ENCODE results near the gene SGIP1. TPM values are rescaled to one million over a fixed set of nuclear protein-coding genes. Genes with fewer than 3 reads are reported as not detected.

SGIP1 gene, protein sequence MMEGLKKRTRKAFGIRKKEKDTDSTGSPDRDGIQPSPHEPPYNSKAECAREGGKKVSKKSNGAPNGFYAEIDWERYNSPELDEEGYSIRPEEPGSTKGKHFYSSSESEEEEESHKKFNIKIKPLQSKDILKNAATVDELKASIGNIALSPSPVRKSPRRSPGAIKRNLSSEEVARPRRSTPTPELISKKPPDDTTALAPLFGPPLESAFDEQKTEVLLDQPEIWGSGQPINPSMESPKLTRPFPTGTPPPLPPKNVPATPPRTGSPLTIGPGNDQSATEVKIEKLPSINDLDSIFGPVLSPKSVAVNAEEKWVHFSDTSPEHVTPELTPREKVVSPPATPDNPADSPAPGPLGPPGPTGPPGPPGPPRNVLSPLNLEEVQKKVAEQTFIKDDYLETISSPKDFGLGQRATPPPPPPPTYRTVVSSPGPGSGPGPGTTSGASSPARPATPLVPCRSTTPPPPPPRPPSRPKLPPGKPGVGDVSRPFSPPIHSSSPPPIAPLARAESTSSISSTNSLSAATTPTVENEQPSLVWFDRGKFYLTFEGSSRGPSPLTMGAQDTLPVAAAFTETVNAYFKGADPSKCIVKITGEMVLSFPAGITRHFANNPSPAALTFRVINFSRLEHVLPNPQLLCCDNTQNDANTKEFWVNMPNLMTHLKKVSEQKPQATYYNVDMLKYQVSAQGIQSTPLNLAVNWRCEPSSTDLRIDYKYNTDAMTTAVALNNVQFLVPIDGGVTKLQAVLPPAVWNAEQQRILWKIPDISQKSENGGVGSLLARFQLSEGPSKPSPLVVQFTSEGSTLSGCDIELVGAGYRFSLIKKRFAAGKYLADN
- 1 to 10 TPM; 3.4 to 4.9 TPM for total RNA-seq
- long read RNA-seq, partial matches to known transcripts: 0 of 1 reads
- long read RNA-seq, other reads (novel, unspliced or antisense): 1 of 1 reads

DNA sequence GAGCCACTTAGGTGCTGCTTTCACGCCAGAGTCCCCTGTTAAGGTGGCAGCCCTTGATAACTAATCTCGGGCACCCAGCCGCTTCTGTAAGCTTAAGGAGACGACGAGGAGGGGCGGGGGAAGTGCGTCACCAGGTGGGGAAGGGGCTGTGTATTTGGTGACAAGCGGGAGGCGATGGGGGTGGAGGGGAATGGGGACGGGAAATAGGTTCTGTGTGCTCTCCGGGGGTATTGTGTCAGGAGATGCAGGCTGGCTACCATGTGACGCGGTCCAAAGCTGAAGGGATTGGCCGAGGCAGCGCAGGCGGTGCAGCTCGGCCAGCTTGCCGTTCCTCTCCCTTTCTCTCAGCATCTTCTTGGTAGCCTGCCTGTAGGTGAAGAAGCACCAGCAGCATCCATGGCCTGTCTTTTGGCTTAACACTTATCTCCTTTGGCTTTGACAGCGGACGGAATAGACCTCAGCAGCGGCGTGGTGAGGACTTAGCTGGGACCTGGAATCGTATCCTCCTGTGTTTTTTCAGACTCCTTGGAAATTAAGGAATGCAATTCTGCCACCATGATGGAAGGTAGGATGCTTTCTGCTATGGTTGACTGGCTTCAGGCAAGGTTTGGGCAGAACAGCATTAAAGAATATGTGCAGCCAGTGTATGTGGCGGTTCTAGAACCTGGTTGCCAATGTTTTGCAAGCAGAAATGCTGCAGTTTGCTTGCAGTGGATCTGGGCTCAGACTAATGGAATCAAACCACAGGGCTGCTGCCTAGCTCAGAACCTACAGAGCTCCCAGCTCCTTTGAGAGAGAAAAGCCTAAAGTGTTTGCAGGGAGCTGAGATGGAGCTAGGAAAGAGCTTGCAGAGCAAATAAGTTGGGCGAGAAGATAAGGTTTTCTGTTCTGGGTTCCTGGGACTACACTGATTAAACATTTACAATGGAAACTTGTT is at the start of gene SGIP1:
Gene SGIP1 (plus strand): TSS at position 350 of the 937 bp plus-strand sequence. CDS start 206 bp downstream, at position 556.
- DNase-seq (peak; percentile 59), ATAC-seq (peak; percentile 88 to 95)
- intact Hi-C loops (cut with DNase I): no loop called here

DNA sequence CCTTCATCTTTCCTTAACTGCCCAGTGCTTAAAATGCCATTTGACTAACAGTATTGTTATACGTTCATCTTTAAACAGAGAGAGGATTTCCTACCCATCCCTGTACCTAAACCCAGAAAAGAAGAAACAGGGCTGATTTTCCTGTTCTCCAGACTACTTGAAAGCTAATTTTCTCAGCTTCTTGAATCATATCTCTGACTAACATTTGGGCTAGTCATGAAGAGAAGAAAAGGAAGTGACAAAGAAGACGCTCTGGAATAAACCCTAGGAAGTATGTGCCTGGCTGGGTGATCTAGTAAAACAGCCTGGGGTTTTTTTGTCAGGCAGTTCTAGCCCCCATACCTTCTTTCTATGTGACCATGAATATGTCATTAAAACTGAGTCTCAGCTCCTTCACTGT is 44.8 kb upstream of the SGIP1 start:
- DNase-seq (no peak), ATAC-seq (no peak)
- intact Hi-C loops (cut with DNase I): no loop called here

DNA sequence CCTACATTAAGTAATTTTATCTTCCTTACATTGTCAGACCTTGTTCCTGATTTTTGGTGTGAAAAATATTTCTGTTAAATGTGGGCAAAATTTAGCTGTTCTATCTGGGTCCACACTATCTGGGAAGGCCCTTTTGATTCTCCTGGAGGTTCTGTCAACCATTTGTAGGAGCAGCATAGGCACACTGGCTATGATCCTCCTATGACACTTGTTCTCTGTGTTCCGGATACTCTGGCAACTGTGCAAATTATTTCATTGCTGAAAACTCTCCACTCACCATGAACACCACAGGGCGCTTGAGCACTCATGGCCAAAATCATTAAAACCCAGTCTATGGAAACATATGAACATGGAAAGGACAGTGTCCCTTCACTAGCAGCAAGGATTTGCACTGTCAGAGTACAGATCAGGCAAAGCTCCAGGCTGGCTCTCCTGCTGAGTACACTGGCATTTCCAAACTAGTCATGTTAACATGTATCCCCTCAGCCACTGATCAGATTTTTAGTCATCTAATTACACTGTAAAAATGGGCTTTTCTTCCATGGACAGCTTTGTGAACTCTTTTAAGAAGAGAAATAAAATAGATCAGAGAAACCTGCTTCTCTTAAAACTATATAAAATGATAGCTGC is 43.9 kb upstream of the SGIP1 start:
- intact Hi-C loops (cut with DNase I): no loop called here
- DNase-seq: no peak
- ATAC-seq: peak in 1 of 2 donors; percentile 19

DNA sequence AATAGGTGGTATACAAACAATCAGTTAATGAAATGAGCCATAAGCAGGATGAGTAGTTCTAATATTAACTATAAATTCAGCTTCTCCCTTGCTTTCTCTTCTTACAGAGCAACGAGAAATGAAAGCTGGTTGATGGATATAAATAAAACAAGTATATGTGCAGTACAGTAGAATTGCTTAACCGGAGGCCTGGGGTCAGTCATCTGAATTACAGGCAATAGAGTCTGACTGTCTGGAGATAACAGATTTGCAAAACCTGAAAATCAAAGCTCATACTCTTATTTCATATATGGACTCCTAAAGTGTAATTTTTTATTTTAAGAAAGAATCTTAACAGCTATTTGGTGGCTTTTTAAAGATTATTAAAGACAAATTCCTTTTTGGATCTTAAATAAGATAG is 43.1 kb upstream of the SGIP1 start:
- no peak for DNase-seq
- intact Hi-C loops (cut with DNase I): no loop called here
- peak in 1 of 2 donors; percentile 34 for ATAC-seq

DNA sequence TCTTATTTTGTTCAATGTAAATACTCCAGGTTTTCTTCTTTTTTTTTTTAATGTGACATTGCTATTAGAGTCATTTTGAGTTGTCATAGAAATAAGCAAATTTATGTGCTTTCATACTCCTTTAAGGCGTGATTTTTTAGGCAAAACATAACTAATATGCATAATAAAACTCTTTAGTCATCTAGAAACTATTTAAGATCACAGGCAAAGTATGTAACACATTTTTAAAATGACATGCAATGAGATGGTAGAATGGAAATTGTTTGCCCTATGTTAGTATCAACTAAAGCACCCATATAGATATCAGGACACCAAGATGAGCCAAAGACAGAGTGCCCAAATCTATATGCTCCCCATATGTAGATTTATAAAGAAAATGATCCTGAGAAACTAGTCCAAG is 41.5 kb upstream of the SGIP1 start:
- no peak for ATAC-seq
- intact Hi-C loops (cut with DNase I): no loop called here
- no peak for DNase-seq

DNA sequence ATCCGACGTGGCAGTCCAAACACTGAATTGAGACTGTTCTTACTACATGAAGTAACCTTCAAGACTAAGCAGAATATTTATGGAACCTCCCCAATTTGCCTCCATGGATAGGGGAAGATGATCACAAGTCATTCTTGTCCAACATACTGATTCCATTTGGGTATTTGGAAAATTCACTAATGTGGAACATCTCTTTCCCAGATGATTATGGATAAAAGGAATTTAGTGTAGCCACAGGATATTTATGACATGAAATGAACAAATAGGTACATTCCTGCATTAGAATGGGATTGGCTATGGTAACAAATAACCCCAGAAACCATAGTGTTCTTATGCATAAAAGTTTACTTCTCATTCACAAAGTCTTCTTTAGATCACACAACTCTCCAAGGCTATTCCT is 40.2 kb upstream of the SGIP1 start:
- DNase-seq (no peak), ATAC-seq (no peak)
- intact Hi-C loops (cut with DNase I): no loop called here

DNA sequence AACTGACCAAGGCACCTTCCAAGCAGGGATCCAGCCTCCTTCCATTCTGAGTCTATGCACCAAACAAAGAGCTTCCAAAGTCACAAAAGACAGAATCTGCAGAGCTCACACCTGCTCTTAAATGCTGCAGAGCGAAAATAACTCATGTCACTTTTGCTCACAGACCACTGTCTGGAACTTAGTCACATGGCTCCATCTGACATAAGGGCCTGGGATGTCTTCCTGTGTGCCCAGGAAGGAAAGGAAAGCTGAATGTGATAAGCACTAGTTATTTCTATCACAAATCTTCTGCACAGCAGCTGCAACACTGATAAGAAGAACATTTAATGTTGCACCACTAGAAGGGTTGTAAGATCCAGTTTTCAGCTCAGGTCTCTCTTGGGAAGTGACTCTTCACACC is 39.5 kb upstream of the SGIP1 start:
- ATAC-seq: no peak
- intact Hi-C loops (cut with DNase I): no loop called here
- no peak for DNase-seq

DNA sequence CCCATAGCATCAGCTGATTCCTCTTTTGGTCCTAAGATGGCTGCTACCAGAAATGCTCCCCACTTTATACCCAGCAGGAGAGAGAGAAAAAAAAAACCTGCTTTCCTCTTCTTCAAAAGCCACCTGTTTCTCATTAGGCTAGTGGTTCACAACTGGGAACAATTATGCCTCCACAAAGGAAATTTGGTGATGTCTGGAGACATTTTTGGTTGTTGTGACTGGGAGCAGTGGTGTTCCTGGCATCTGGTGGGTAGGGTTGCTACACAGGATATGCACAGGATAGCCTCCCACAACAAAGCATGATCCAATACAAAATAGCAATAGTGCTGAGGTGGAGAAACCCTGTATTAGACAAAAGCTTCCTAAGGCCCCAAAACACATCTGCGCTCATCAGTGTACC is 38.5 kb upstream of the SGIP1 start:
- intact Hi-C loops (cut with DNase I): no loop called here
- DNase-seq (no peak), ATAC-seq (no peak)

DNA sequence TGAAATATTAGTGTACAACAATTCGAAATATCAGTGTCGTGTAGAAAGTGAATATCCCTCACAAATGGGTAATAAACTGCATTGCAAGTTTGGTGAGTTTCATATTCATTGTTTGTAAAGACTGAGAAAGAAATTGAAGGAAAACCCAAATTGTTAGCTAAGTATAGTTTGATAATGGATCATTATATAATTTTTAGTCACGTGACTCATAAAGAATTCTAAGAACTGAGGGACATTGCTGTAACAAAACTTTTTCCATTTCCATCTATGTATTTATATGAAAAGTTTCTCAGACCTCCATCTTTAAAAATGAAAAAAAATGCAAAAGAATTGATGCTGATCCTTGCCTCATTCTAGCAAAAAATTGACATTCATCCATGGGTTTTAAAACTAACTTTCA is 36.0 kb upstream of the SGIP1 start:
- no peak for DNase-seq
- intact Hi-C loops (cut with DNase I): no loop called here
- ATAC-seq: no peak

DNA sequence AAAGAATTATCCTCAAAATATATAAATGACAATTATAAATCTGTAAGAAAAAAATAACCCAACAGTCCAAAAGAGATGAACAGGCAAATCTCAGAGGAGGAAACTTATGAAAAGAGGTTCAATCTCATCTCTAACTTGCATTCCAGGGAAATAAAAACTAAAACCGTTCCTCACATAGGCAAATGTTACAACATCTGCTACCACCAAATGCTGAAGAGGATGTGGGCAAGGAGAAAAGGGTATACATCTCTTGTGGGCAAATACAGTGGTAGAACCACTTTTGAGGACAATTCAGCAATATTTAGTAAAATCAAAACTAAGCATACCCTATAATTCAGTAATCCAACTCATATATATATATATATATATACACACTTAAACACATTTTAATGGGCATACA is 33.7 kb upstream of the SGIP1 start:
- intact Hi-C loops (cut with DNase I): loop anchor here in 1 of 2 donors (5.0 to 10.0 kb wide), 2 partner anchors 53 to 546 kb away; no protein-coding TSS in a partner anchor
- no peak for ATAC-seq
- DNase-seq: no peak

DNA sequence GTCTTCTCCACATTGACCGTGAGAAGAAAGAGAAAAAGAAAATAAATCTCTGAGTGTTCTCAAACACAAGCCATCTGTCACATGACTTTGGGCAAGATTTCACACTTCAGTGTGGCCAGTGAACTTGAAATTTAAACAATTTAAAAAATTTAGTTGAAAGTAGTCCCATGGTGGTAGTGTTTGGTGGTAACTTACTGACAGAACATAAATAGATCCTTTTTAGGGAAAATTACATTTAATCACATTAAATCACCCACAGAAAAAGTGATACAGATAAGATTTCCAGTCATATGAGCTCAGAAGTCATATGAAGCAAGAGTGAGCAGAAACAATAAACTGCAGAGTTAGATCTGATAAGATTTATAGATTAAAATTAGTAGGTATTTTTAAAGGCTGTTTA is 31.9 kb upstream of the SGIP1 start:
- intact Hi-C loops (cut with DNase I): loop anchor here in 1 of 2 donors (2.0 to 10.0 kb wide), 3 partner anchors 55 to 547 kb away; no protein-coding TSS in a partner anchor
- DNase-seq (no peak), ATAC-seq (no peak)

DNA sequence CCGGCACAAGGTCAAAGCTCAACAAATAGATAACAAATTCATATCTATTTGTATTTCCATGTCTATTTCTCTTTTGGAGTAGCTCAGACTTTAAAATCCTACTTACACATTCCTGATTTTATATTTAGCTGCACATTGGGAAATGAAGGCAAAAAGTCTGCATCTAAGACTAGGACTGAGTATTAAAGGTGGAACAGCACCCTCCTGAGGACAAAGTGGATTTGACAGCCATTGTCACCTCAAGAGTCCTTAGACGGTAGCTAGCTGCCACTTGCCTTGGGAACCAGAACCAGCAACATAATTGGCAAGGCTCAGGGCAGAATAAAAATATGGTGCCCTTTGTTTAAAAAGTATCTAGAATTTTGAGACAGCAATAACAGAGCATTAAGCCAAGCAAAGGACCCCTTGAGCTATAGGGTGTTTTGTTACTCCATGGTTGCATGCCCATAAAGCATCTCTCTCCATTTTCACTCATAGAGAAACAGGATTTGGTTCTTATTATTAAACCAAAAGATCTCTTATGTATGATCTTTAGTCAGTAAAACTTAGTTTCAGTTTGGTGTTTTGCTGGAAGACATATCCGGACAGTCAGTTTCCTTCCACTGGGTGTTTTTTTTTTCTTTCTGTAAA is 30.0 kb upstream of the SGIP1 start:
- DNase-seq: no peak
- ATAC-seq: peak; percentile 67 to 81
- intact Hi-C loops (cut with DNase I): loop anchor here in 1 of 2 donors (2.0 to 10.0 kb wide), 3 partner anchors 57 to 549 kb away; no protein-coding TSS in a partner anchor

DNA sequence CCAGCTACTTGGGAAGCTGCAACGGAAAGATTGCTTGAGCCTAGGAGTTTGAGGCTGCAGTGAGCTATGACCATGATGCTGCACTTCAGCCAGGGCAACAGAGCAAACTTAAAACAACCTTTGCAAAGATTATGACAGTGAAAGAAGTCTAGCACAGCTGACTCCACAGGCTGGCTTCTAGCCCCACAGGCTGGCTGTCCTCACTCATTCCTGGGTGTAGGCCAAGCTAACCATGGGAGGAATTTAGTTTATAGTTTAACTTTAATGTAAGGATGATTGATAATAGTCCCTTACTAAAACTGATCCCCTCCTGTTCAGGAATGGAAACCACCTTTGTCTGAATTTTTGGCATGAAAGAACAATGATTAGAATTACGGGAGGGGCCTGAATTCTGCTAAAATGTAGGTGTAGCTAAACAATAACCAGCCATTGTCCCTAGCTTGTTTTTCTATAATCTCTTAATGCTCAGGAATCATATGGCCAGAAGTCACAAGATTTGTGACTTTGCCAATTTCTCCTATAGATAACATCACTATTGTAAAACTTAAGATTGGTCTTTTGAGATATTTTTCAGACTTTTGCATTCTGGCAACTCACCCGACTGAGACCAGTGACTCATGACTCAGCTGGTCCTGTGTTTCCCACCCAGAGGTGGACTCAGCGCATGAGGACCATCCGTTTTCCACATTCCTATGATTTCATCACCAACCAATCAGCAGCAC is 28.1 kb upstream of the SGIP1 start:
- peak in 1 of 2 donors; percentile 89 for ATAC-seq
- intact Hi-C loops (cut with DNase I): loop anchor here in 1 of 2 donors (10.0 kb wide), 1 partner anchor 551 kb away; no protein-coding TSS in a partner anchor
- no peak for DNase-seq

DNA sequence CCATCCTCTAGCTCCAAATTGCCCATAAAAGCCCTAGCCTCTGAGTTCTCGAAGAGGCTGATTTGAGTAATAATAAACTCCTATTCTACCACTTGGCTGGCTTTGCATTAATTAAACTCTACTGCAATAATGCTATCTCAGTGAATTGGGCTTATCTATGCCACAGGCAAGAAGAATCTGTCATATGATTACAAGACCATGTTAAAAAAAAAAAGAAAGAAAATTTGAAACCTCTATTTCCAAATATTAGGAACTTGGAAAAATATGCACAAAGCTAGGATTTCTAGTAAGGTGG is 27.6 kb upstream of the SGIP1 start:
- ATAC-seq (no peak), DNase-seq (no peak)
- intact Hi-C loops (cut with DNase I): loop anchor here in 1 of 2 donors (10.0 kb wide), 1 partner anchor 552 kb away; no protein-coding TSS in a partner anchor

DNA sequence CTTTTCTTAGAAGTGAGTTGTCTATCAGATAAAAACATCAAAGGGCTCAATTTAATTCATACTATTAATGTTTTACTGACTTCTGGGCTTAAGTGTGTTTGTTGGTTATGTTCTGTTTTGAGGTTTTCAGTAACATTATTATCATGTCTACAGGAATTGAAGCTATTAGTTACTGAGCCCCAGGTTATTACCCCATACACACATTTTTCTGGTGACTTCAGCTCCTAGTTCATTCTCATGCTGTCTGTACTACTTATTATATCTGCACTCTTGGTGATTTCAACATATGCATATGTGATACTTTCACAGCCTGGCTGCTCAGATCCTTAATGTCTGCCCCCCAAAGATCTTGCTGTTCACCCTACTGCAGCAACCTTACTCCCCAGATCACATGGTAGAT is 27.0 kb upstream of the SGIP1 start:
- DNase-seq (no peak), ATAC-seq (no peak)
- intact Hi-C loops (cut with DNase I): loop anchor here in 1 of 2 donors (10.0 kb wide), 1 partner anchor 552 kb away; no protein-coding TSS in a partner anchor

DNA sequence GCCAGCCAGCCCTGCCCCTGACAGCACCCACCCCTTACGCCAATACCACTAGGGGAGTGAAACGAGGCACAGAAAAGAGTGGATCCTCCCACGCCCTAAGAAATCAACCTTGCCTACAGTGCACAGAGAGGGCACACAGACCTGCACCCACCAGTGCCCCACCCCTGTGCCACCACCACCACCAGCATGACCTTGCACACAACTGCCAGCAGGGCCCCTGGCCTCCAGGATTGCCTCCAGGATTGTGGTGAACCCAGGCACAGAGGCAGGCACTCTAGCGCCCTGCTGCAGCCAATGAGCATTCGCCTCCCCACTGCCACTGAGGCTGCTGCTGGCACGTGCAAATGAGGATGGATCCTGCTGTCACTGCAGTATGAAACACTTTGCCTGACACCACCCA is 23.5 kb upstream of the SGIP1 start:
- intact Hi-C loops (cut with DNase I): no loop called here
- DNase-seq: no peak
- ATAC-seq: no peak

DNA sequence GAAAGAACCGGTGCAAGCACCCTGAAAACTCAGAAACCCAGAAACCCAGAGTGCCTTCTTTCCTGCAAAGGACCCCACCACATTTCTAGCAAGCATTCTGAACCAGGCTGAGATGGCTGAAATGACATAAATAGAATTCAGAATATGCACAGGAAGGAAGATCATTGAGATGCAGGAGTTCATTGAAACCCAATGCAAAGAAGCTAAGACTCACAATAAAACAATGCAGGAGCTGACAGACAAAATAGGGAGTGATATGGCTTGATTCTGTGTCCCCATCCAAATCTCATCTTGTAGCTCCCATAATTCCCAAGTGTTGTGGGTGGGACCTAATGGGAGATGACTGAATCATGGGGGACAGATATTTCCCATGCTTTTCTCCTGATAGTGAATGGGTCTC is 22.8 kb upstream of the SGIP1 start:
- ATAC-seq: no peak
- intact Hi-C loops (cut with DNase I): no loop called here
- no peak for DNase-seq

Data from left cardiac atrium (tissue), 4 donors.